ENCODE measurements around the gene TMEM259.

GRCh38 chr19:1063909-1064660, 43.2 kb upstream of the TMEM259 start:
- TF ChIP-seq MAX (IDR thresholded peaks at IDR 0.05) = no peak
- no peak for TF ChIP-seq EP300 (IDR thresholded peaks at IDR 0.05; ENCODE audit: borderline replicate concordance)
- TF ChIP-seq TEAD4 (IDR thresholded peaks at IDR 0.05) = no peak
- TF ChIP-seq REST (IDR thresholded peaks at IDR 0.05; ENCODE audit: low read depth) = no peak
- TF ChIP-seq TCF12 (IDR thresholded peaks at IDR 0.05; ENCODE audit: low read depth) = no peak
- peak; percentile 12; the same call in 1 of the 2 replicates for TF ChIP-seq EGR1 (IDR thresholded peaks at IDR 0.05)
- TF ChIP-seq TAF1 (IDR thresholded peaks at IDR 0.05; ENCODE audit: low read depth) = no peak
- no peak for TF ChIP-seq YY1 (IDR thresholded peaks at IDR 0.05; ENCODE audit: low read depth)
- no peak for TF ChIP-seq USF1 (IDR thresholded peaks at IDR 0.05)
- TF ChIP-seq ZBTB7A (IDR thresholded peaks at IDR 0.05; ENCODE audit: low read depth) = no peak
- no peak for TF ChIP-seq CREB1 (IDR thresholded peaks at IDR 0.05; ENCODE audit: low read depth)
- no peak for TF ChIP-seq FOXM1 (IDR thresholded peaks at IDR 0.05; ENCODE audit: borderline replicate concordance, low read depth)
- no peak for TF ChIP-seq RAD21 (IDR thresholded peaks at IDR 0.05; ENCODE audit: low read depth)

Data from Ishikawa (cell line).